HG03039 (cell line): ENCODE results near the gene KLHL13.
"Not testable (repeated sequence)": the region's sequence is repeated elsewhere in the genome, so short reads cannot be mapped to it uniquely, and the experiment has no call there.

ENCODE experiments used
- ATAC-seq: cut with Tn5 transposase; IDR thresholded peaks from one replicate; pipeline ENCODE4 v1.9.1; 2021; ENCODE audit warnings: mild to moderate bottlenecking, moderate library complexity; ENCODE audit not compliant: unreplicated experiment

KLHL13 gene

DNA sequence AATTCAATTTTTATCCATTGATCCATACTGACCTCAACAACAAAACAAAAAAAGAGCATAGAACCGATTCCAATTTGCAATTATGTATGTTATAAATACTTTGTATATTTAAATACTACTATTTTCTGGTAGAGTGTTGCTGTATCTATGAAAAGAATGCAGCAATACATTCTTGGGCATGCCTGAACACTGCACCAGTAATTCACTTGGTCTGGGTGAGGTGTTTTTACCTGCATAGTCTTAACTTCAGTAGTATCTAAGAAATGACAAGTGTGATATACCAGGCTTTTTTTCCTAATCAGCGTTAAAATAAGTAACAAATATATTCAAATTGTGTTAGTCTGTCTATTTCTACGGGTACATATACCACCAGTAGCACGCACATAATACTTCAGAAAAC, 120.2 kb downstream of the KLHL13 start:
- ATAC-seq, result no peak

DNA sequence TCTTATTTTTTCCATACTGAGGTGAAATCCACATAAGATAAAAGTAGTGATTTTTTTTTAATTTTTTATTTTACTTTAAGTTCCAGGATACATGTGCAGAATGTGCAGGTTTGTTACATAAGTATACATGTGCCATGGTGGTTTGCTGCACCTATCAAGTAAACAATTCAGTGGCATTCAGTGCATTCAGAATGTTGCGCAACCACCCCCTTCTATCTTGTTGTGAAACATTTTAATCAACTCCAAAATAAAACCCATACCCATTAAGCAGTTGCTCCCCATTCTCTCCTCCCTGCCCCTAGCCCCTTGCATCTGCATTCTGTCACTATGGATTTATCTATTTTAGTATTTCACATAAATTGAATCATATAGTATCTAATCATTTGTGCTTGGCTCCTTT, 121.2 kb downstream of the KLHL13 start:
- no peak for ATAC-seq

DNA sequence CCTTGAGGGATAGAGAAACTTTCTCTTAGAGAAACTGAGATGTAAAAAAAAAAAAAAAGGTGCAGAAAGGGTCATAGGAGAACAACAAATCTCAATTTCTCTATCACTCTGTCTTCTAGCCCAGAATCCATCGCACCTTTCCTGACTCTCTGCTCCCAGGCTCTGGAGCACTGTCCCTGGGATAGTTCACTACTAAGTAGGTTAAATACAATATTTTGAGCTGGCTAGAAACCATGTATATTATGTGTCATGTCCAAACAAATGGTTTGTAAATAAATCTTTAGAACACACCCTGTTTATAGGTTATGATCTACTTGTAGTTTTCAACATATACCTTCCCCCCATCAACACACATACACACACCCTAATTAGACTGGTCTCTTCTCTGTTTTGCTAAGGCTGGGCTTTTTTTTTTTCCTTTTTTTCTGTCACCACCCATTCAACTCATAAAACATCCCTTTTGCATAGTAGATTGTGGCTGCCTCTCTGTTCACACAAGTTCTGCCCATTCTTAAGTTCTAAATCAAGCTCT, 124.4 kb downstream of the KLHL13 start:
- no peak for ATAC-seq

DNA sequence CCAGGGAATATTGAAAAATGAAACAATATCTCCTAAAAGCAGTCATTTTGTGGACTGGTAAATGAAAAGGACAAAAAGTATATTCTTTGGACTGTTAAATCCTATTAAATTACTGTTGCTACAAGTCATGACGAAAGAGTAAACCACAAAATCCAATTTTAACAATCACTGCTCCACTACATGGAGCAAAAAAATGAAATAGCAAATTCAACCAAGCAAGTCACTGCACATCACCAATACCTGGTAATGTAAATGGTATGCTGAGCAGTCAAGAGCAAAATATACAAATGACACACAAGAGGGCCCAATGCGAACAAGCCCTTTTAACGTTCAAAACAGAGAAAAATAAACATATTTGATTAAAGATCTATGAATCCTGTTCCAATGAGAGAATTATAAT, 126.2 kb downstream of the KLHL13 start:
- ATAC-seq, result no peak

DNA sequence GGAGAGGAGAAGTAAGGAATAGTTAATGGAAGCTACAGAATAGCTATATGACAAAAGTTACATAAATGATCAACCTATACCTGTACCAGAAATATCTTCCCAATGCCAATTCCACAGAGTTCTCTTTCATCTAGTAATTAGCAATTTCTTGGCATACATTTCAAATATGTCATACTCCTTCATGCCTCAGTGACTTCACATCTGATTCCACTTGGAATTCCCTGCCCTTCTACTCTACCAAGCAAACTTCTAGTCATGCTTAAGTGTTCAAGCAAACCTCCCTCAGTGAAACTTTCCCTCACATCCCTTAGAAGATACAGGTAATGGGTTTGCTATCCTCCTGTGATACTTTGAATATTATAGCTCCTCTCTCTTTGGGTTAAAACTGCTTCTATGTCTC, 127.1 kb downstream of the KLHL13 start:
- ATAC-seq, result no peak

DNA sequence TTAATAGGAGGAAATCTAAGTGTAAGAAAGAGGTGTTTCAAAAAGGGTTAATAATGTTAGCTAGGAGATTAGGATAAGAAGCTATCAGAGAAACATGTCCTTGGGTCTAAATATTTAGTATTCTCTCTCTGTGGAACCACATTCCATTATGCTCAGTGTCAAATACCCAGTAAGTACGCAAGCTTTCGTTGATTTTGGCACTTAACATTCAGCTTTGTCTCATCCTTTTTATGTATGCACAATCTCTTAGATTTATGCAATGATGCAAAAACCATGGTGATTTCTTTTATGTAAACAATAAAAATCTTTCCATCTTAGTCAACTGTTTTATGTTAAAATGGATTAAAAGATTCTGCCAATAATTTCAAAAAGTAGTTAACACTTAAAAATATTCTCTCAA, 129.2 kb downstream of the KLHL13 start:
- no peak for ATAC-seq

DNA sequence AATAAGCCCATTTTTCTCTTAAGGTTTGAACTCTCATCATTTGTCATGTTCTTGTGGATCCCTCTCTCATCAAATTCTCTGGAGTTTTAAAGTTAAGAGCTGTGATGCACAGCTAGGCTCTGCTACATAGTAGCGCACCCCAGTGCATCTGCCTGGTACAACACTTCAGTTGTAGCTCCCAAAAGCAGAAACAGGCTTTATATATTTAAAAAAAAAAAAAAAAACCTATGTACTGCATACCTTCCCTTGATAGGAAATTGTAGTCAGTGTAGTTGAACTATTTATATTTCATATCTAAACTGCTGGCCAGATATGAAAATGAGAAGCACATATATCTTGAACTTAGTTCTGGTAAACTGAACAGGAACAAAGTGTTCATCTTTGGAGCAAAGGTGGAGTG, 131.4 kb downstream of the KLHL13 start:
- ATAC-seq, result no peak

DNA sequence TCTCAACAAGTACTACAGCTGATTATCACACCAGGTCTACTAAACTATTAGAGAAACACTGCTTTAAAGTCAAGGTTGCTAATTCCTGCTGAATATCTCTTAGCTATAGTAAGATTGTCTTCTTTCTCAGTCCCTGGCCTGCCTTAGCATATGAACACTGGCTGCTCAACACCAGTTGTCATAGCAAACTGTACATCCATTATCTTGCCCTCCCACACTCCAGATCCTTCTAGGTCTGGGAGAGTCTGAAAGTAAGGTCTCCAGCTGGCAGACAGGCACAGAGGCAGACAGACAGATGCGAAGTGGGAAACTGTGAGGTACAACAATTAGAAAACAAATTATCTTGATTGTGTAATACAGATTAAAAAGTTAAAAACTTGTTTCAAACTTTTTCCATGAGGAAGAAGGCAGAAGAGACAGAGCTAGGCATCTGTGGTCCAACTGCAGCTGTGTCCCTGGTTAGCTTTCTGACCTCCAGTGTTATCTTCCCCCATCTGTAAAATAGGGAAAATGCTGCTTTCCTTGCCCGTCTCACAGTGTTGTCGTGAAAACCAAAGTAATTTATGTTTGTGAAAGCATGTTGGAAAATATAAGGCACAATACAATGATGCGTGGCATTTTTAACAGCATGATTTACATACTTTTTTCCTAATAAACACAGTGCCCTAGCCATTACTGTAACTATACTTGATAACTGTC, 133.8 kb downstream of the KLHL13 start:
- ATAC-seq, result no peak

DNA sequence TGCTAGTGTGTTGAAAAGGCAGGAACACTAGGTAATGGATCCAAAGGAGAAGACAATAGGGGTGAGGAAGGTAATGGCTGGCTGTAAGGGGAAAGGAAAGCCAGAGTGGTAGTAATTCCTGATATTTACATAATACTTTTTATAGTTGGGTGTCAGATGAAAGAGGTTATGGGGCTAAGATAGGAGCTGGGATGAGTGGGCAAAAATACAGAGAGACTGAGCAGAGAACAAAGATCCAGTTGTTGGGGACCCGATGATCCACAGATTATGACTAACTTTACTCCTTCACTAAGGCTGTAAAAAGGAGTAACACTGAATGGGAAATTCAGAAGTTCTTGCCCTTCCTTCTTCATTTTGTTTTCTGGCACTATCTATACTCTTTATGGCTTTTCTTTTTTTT, 138.2 kb downstream of the KLHL13 start:
- no peak for ATAC-seq

DNA sequence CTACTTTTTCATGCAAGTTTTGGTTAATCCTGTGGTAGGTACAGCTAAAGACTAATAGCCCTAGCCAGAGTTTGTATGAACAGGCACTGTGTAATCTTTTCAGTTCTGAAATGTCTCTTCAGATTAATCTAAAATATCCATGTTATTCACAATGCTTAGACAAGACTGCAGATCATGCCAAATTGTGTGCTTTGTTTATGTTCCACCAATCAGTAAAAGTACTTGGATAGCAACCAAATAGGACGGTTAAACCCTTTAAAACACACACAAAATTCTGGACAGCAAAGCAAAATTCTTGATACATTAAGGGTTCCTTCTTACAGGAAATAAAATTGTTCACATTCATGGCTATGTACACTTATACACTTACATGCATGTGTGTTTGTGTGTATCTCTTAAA, 139.1 kb downstream of the KLHL13 start:
- no peak for ATAC-seq

DNA sequence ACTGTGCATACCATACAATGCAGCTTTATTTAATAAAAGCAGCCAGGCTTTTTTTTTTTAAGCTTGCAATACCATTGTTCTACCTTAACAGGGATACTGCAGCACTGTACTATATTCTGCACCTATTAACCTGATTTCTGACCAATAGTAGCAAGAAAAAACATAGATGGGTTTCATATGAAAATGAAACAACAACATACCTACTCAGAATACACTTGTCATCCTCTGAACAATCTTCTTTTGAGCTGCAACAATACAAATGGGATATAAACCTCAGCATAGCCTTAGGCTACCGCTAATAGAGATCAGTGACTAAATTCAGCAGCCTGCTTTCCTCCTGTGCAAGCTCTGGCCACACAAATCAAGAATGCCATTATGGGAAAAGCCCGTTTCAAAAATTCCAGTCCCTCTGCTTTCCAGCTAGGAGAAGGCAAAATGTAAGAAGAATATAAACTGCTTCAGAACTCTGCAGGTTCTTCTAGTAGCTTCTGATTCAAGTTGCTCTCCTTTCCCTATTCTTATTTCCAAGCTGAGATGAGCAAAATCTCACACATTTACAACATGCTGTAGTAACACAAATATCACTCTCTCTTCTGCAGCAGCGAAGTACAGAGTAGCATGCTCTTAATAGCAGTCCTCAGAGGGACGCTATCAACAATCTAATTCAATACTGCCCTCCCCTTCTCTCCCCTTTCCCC, 143.4 kb downstream of the KLHL13 start:
- no peak for ATAC-seq

DNA sequence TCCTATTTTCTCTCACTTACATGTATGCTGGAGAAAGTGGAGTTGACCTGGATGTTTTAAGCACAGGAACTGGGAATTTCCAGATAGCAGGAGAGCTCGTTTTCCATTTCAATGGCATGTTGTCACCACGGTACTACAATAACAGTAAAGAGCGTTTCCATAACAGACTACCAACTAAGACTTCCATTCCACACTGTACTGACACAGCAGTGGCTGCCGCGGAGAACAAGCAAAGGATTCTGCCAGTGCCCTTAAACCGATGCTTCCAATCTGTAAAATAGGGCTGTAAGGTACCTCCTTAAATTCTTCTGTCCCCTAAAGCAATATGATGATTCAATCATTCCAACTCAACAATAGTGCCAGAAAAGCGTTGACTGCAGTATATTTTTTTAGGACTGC, 143.9 kb downstream of the KLHL13 start:
- ATAC-seq, result no peak

DNA sequence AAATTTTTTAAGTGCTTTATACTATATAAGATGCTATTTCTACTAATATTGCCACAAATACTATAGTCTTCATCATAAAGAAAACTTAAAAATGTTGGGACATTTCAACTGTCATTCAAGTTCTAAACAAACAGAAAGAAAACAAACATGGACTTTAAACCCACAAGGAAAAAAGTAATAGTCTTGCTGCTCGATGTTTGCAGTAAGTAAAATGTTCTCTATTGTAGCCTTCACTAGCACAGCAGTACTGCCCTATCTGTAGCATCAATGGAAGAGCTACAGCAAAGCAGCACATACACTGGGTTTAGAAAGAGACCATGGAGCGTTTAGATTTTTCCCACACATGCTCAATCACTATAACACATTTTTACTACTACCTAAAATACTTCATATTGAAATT, 146.8 kb downstream of the KLHL13 start:
- no peak for ATAC-seq

DNA sequence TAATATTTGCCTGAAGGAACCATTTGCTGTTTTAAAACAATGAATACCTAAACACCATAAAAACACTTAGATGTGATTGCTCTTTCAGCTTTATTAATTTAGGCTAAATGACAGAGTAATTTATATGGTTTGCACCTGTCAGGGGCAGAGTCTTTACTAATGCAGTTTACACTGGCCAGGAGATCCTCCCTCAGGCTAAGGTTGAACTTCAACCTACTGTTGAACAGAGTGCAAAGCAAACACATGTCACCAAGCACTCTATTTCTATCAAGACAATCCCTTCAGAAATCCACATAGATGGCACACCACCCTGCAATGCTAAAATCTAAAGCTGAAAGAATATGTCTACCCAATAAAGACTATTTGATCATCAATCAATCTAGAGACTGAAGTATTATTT, 147.3 kb downstream of the KLHL13 start:
- no peak for ATAC-seq

DNA sequence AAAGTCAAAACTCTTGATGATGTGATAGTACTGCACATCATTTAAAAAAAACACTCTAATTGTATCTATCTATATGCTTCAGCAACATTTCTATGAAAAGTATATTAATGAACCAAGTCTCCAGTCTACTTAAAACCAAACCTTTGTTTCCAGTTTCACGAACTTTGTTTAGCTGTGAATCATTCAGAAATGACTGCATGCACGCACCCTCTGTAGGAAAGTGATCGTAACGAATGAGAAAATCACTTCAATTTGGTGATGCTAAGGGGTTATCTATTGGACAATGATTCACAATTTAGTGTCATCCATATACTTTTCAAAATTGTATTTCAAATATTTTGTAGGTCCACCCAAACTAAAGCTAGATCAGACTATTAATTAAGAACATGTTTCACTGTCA, 157.6 kb downstream of the KLHL13 start:
- no peak for ATAC-seq

DNA sequence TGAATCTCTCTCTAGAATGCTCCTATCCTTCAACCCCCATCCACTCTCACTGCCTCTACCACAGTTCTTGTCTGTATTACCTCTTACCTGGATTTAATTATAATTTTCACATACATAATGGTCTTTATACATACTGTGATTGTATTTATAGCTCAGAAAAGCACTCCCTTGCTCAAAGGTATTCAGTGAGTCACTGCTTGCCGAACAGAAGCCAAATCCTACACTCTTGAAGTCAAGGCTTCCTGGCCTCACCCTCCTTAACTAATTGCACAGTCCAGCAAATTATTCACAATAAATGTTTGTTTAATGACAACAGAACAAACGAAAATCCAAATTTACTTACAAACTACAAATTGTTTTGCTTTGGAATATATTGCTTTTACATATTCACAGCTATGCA, 159.5 kb downstream of the KLHL13 start:
- ATAC-seq, result no peak

DNA sequence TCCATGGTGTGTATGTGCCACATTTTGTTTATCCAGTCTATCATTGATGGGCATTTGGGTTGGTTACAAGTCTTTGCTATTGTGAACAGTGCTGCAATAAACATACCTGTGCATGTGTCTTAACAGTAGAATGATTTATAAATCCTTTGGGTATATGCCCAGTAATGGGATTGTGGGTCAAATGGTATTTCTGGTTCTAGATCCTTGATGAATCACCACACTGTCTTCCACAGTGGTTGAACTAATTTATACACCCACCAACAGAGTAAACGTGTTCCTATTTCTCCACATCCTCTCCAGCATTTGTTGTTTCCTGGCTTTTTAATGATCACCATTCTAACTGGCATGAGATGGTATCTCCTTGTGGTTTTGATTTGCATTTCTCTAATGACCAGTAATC, 177.3 kb downstream of the KLHL13 start:
- ATAC-seq, result not testable (repeated sequence)

DNA sequence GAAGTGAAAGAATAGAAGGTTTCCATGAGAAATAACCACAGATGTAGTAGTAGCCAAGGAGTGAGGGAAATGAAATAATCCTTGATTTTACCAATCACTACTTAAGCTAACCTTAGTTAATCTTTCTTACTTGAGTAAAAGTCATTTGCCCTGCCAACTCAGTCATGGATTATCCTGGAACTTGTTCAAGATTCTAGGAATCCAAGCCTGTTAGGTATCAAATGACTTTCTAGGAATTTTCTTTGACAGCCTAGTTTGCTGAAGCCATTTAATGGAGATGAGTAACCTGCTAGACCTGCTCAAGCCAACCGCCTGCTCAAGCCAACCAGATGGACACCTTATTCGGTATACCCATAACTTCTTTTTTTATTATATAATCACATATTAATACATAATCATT, 180.5 kb downstream of the KLHL13 start:
- ATAC-seq, result no peak

DNA sequence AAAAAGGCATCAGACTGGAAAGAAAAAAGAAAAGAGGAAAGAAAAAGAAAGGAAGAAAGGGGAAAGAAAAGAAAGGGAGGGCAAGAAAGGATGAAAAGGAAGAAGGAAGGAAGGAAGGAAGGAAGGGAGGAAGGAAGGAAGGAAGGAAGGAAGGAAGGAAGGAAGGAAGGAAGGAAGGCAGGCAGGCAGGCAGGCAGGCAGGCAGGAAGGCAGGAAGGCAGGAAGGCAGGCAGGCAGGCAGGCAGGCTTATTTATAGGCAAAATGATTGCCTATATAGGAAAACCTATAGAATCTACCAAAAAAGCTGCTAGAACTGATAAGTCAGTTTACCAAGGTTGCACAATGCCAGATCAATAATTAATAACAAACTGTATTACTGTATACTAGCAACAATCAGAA, 186.5 kb downstream of the KLHL13 start:
- ATAC-seq, result not testable (repeated sequence)

DNA sequence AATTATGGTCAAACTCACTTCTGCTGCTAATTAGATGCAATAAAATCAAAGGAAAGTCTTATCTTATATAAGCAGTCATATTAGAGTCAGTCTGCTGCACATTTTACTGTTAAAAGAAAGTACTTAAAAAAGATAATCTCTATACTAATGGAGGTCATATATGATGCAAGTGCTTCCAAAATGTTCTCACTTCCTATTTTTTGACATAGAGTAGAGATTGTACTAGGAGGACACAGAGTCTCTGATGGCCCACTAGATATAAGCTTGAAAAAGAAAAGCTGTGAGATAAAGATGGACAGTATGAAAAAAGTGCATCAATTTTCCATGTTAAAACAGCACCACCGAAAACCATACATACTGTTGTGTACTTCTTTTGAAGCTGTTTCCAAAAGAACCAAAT, 196.9 kb downstream of the KLHL13 start:
- no peak for ATAC-seq

DNA sequence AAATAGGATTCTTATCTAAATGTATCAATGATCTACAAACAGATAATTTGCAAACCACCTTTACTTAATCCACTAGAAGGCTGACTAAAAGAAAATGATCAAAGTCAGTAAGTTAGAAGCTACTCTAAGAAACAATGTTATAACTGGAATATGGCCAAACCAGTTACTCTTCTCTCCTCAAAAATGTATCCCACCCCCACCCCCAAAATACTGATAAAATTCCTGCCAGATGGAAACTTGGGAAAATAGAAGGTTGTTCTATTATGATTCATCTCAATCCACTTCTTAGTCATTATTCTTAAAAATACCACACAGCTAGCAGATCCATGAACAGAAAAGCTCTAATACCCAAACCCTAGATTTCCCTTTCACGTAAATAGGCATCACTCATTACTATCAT, 206.4 kb downstream of the KLHL13 start:
- ATAC-seq, result no peak

DNA sequence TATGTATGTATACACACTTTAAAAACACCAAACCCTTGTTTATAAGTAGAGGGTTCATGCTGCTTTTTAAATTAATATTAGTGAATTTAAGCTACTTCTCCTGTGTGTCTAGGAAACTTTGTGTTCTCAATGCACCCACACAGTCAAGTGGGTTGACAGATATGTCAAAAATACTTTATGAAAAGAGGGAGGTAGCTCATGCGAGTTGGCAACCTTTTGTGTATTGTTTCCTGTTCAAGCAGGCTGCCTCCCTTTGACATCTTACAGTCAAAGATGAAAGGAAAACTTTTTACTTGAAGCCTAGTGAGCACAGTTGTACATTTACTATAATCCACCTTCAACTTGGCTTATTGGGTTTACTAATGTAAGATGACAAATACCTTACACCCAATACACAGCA, 218.4 kb downstream of the KLHL13 start:
- ATAC-seq, result no peak

DNA sequence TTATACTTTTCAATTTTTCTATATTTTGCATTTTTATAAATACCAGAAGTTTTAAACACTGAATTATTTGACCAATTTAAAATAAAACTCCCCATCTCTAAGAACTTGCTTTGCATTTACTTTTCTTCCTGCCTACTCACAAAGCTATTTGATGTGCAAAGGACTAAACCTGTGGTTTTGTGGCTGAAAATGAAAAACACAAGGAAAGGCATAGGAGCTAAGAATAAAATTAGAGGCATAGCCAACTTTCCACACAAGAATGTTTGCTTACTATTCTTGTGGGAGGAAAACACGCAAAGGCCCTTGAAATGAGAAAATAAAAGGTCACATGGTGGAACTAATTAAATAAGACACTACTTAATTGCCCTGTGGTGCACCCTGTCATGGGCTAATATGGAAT, 221.2 kb downstream of the KLHL13 start:
- no peak for ATAC-seq
